ENCODE data around the gene SLC22A4.

DNA sequence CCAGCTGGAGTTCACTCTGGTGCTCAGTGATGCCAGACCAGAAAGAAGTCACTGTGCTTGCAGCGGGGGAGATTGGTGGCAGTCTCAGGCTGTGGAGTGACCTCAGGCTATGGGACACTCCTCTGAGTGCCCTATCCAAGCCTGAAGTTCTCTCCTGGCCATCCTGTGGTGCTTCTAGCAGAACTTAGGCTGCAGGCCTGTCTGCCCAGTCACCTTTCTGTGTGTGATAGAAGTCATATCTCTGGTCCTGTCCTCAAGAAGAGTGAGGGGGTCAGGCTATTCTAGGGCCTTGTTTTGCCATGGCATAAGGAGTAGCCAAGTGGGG is 27.4 kb upstream of the SLC22A4 start:
- TF ChIP-seq EZH2phosphoT487 (IDR thresholded peaks at IDR 0.05; ENCODE audit: insufficient read depth, low read depth): no peak
- no peak for TF ChIP-seq EZH2 (IDR thresholded peaks at IDR 0.05; ENCODE audit: insufficient read depth, poor library complexity, severe bottlenecking)

Measured in GM23248 (cell line).